Cardiac septum (tissue), 1 donor: ENCODE measurements around the gene SOS1. TPM values are rescaled to one million over a fixed set of nuclear protein-coding genes. Genes with fewer than 3 reads are reported as not detected.

Source experiments
- DNase-seq: peaks from one replicate; pipeline ENCODE4 v3.0.0-alpha.2; 2020; ENCODE audit warnings: low spot score
- intact Hi-C: fragments of 100-400 bp; cut with DNase I; formaldehyde crosslinking; loops from one replicate; pipeline ENCODE4 v1.14.0; 2022
- total RNA-seq: library from RNA; stranded (reverse); fragmentation: NEBNext Ultra II Directional; extraction: Animal tissue kit (Norgen Biotek cat#: 25700); gene quantifications from one replicate; pipeline ENCODE4 v1.2.1, GENCODE V29; 2021
- donor health status: DM: no; HTN: no; CAD: no.

Gene SOS1
- total RNA-seq, 1 donor from 2014 or later = 27.3 TPM

- no peak for DNase-seq
- intact Hi-C loops = no loop called here
Observed at GRCh38 chr2:39109537-39109936, 11.3 kb downstream of the SOS1 start.

GRCh38 chr2:39108377-39108776, 12.5 kb downstream of the SOS1 start:
- no peak for DNase-seq
- intact Hi-C loops = no loop called here

- DNase-seq = no peak
Observed at GRCh38 chr2:39107724-39108273, 13.1 kb downstream of the SOS1 start.

GRCh38 chr2:39107156-39107555, 13.7 kb downstream of the SOS1 start:
- intact Hi-C loops = no loop called here

More at GRCh38 chr2:39107724-39108273, 13.1 kb downstream of the SOS1 start:
- intact Hi-C loops = no loop called here

GRCh38 chr2:39099870-39100728, 20.8 kb downstream of the SOS1 start:
- intact Hi-C loops = no loop called here
- no peak for DNase-seq

More at GRCh38 chr2:39107156-39107555, 13.7 kb downstream of the SOS1 start:
- no peak for DNase-seq

- DNase-seq = no peak
- intact Hi-C loops = no loop called here
Observed at GRCh38 chr2:39099310-39099869, 21.5 kb downstream of the SOS1 start.

- DNase-seq = no peak
- intact Hi-C loops = no loop called here
Observed at GRCh38 chr2:39095624-39096023, 25.2 kb downstream of the SOS1 start.

GRCh38 chr2:39094717-39095363, 26.0 kb downstream of the SOS1 start:
- DNase-seq = no peak
- intact Hi-C loops = no loop called here

GRCh38 chr2:39093218-39093898, 27.5 kb downstream of the SOS1 start:
- intact Hi-C loops = no loop called here
- no peak for DNase-seq

- DNase-seq = no peak
- intact Hi-C loops = no loop called here
Observed at GRCh38 chr2:39091543-39091942, 29.3 kb downstream of the SOS1 start.

GRCh38 chr2:39091063-39091462, 29.8 kb downstream of the SOS1 start:
- DNase-seq = no peak

GRCh38 chr2:39080152-39080551, 40.7 kb downstream of the SOS1 start:
- intact Hi-C loops = no loop called here
- no peak for DNase-seq

More at GRCh38 chr2:39091063-39091462, 29.8 kb downstream of the SOS1 start:
- intact Hi-C loops = no loop called here

- no peak for DNase-seq
Observed at GRCh38 chr2:39069890-39070465, 50.9 kb downstream of the SOS1 start.

GRCh38 chr2:39069136-39069515, 51.7 kb downstream of the SOS1 start:
- no peak for DNase-seq
- intact Hi-C loops = no loop called here

More at GRCh38 chr2:39069890-39070465, 50.9 kb downstream of the SOS1 start:
- intact Hi-C loops = no loop called here

- intact Hi-C loops = no loop called here
- DNase-seq = no peak
Observed at GRCh38 chr2:39068299-39069135, 52.3 kb downstream of the SOS1 start.

- intact Hi-C loops = no loop called here
- DNase-seq = no peak
Observed at GRCh38 chr2:39065616-39066015, 55.2 kb downstream of the SOS1 start.

- no peak for DNase-seq
- intact Hi-C loops = loop anchor here (5.0 kb wide), 1 partner anchor 60 kb away; the partner anchor contains the start of gene SOS1
Observed at GRCh38 chr2:39062320-39062719, 58.5 kb downstream of the SOS1 start.

- intact Hi-C loops = loop anchor here (5.0 kb wide), 1 partner anchor 61 kb away; the partner anchor contains the start of gene SOS1
- no peak for DNase-seq
Observed at GRCh38 chr2:39061280-39061679, 59.6 kb downstream of the SOS1 start.
